K562 (cell line): ENCODE measurements around the gene ZC3H18. TPM values are rescaled to one million over a fixed set of nuclear protein-coding genes. Genes with fewer than 3 reads are reported as not detected.

Source experiments
- ATF7 ChIP-seq: fragments of 450-650 bp; IDR thresholded peaks from 2 replicates; pipeline ENCODE4 v1.7.1; 2014; ENCODE audit warnings: mild to moderate bottlenecking, moderate library complexity
- BRD4 ChIP-seq: fragments of 200-600 bp; sonication (generic); IDR thresholded peaks from 2 replicates; pipeline ENCODE4 v1.6.1; 2017; ENCODE audit warnings: inconsistent platforms
- CBFA2T2 ChIP-seq: fragments of 450-650 bp; conservative IDR thresholded peaks from 2 replicates; pipeline ENCODE4 v1.6.1; 2017; ENCODE audit warnings: mild to moderate bottlenecking
- CEBPZ ChIP-seq: fragments of 150-350 bp; IDR thresholded peaks from 2 replicates; pipeline ENCODE4 v1.6.1; 2014; ENCODE audit warnings: low read depth, mild to moderate bottlenecking, low read length, borderline replicate concordance
- DLX4 ChIP-seq: fragments of 250-450 bp; sonication (Bioruptor Pico); IDR thresholded peaks from 2 replicates; pipeline ENCODE4 v1.6.1; 2021; ENCODE audit warnings: mild to moderate bottlenecking
- E2F1 ChIP-seq: sonication (generic); formaldehyde crosslinking; IDR thresholded peaks from 2 replicates; pipeline ENCODE4 v1.8.1; 2023; ENCODE audit warnings: mild to moderate bottlenecking, missing genetic modification reagents, moderate library complexity
- E2F4 ChIP-seq: sonication (generic); formaldehyde crosslinking; IDR thresholded peaks from 2 replicates; pipeline ENCODE4 v1.8.0; 2022; ENCODE audit warnings: mild to moderate bottlenecking, low read depth, missing genetic modification reagents
- EP300 ChIP-seq: IDR thresholded peaks from 2 replicates; pipeline ENCODE4 v1.6.1; 2012; ENCODE audit warnings: low read length, improper control_type of control experiment
- JUN ChIP-seq, 2 experiments: sonication (generic) in 1 of 2; formaldehyde crosslinking in 1 of 2; IDR thresholded peaks; 2 replicates each; pipeline versions ENCODE4 v1.6.1 to v1.8.0; 2012 to 2022; ENCODE audit warnings: borderline replicate concordance in 2 of 2, mild to moderate bottlenecking in 2 of 2, improper control_type of control experiment in 1 of 2, low read depth in 1 of 2, low read length in 1 of 2, missing genetic modification reagents in 1 of 2
- PTBP1 ChIP-seq: fragments of 200-400 bp; formaldehyde crosslinking; IDR thresholded peaks from 2 replicates; pipeline ENCODE4 v1.6.1; 2017; ENCODE audit warnings: low read depth, low read length
- PYGO2 ChIP-seq: fragments of 450-650 bp; IDR thresholded peaks from 2 replicates; pipeline ENCODE4 v1.6.1; 2016; ENCODE audit warnings: mild to moderate bottlenecking, missing genetic modification characterization, moderate library complexity, missing compliant biosample characterization
- RBM17 ChIP-seq: fragments of 200-400 bp; formaldehyde crosslinking; IDR thresholded peaks from 2 replicates; pipeline ENCODE4 v1.6.1; 2017; ENCODE audit warnings: low read depth, mild to moderate bottlenecking, low read length, borderline replicate concordance
- SMAD2 ChIP-seq: fragments of 150-350 bp; IDR thresholded peaks from 2 replicates; pipeline ENCODE4 v1.6.1; 2014; ENCODE audit warnings: low read depth, mild to moderate bottlenecking, low read length
- SMARCC2 ChIP-seq: fragments of 450-650 bp; IDR thresholded peaks from 2 replicates; pipeline ENCODE4 v1.6.1; 2017; ENCODE audit warnings: antibody characterized with exemption, moderate library complexity, mild to moderate bottlenecking, low read depth
- TBL1XR1 ChIP-seq, 2 experiments: IDR thresholded peaks; 2 replicates each; pipeline ENCODE4 v1.6.1; 2012; ENCODE audit warnings: improper control_type of control experiment in 2 of 2, low read length in 2 of 2, mild to moderate bottlenecking in 1 of 2
- ZBTB9 ChIP-seq: fragments of 450-650 bp; formaldehyde crosslinking; IDR thresholded peaks from 2 replicates; pipeline ENCODE4 v1.4.0; 2020; ENCODE audit warnings: mild to moderate bottlenecking, moderate library complexity
- ZKSCAN1 ChIP-seq: fragments of 150-350 bp; IDR thresholded peaks from 2 replicates; pipeline ENCODE4 v1.6.1; 2016; ENCODE audit warnings: low read depth, low read length
- ZNF57 ChIP-seq: fragments of 450-650 bp; formaldehyde crosslinking; IDR thresholded peaks from 2 replicates; pipeline ENCODE4 v1.4.0; 2020; ENCODE audit warnings: mild to moderate bottlenecking, moderate library complexity
- ZNF644 ChIP-seq: fragments of 200-800 bp; sonication (Bioruptor generic); IDR thresholded peaks from 2 replicates; pipeline ENCODE4 v1.6.1; 2016; ENCODE audit warnings: low read depth, missing genetic modification characterization, missing compliant biosample characterization
- polyA plus RNA-seq, 8 experiments: library from polyadenylated mRNA; depleted of rRNA in 4 of 8; stranded (reverse) in 5 of 8; unstranded in 3 of 8; fragments of >200 nt; fragmentation: Nextera tagmentation in 2 of 8; fragmentation: Illumina TruSeq in 1 of 8; extraction: Ambion mirVana in 2 of 8; extraction: Trizol in 1 of 8; gene quantifications; 2 replicates each; pipeline versions ENCODE4 v1.2.1 to v1.2.3, GENCODE V29; 2011 to 2014; ENCODE audit warnings: inconsistent platforms in 1 of 8, missing spikeins in 1 of 8
- total RNA-seq, 7 experiments: library from RNA; depleted of rRNA in 6 of 7; stranded (reverse); fragments of >200 nt in 6 of 7; fragmentation: Illumina TruSeq in 2 of 7; extraction: Trizol in 2 of 7; gene quantifications; 2 replicates each; pipeline versions ENCODE4 v1.2.1 to v1.2.3, GENCODE V29; 2011 to 2021; ENCODE audit warnings: low replicate concordance in 1 of 7

ZC3H18 gene
- total and polyA plus RNA-seq, 9 of the 15 experiments (the other 6 are each of a cell fraction or from before 2014, with no cell fraction given): 1.7 to 88.7 (median 26.9) TPM

- TF ChIP-seq CEBPZ: no peak
- peak; percentile 96 for TF ChIP-seq E2F4 (CRISPR knock-in tag)
- no peak for TF ChIP-seq PTBP1
- no peak for TF ChIP-seq ZKSCAN1
- no peak for TF ChIP-seq TBL1XR1 (IDR thresholded peaks at IDR 0.05; ENCODE audit: low read length in 2 of 2)
- TF ChIP-seq DLX4 (CRISPR knock-in tag): no peak
- TF ChIP-seq ZNF57 (CRISPR knock-in tag): no peak
- TF ChIP-seq SMARCC2: no peak
- no peak for TF ChIP-seq EP300
- no peak for TF ChIP-seq RBM17
- peak; percentile 62; the same call in 1 of the 2 replicates for TF ChIP-seq ATF7
- peak; percentile 98 for TF ChIP-seq E2F1 (CRISPR knock-in tag)
- TF ChIP-seq CBFA2T2: no peak
- TF ChIP-seq SMAD2: no peak
- no peak for TF ChIP-seq BRD4
- 0 out of 2 replicates have a peak, but pooled peaks have one; percentile 30 for TF ChIP-seq ZBTB9 (CRISPR knock-in tag)
- peak; percentile 98 for TF ChIP-seq ZNF644 (tag)
- TF ChIP-seq PYGO2 (tag): no peak; the same call in 1 of the 2 replicates
- peak; percentile 60; the same call in 1 of the 2 replicates for TF ChIP-seq JUN (IDR thresholded peaks at IDR 0.05; ENCODE audit: borderline replicate concordance, low read depth, low read length)
- peak; percentile 94 for TF ChIP-seq JUN (CRISPR knock-in tag; IDR thresholded peaks at IDR 0.05; ENCODE audit: borderline replicate concordance)
Observed at GRCh38 chr16:88560714-88561484, 9.3 kb upstream of the ZC3H18 start (continued).
